Tibial nerve (tissue), 4 donors: ENCODE measurements around the gene TMEM158. TPM values are rescaled to one million over a fixed set of nuclear protein-coding genes. Genes with fewer than 3 reads are reported as not detected.

ENCODE experiments used
- DNase-seq, 2 donors: peaks; one replicate each; pipeline ENCODE4 v3.0.0-alpha.2; 2019; ENCODE audit warnings: low spot score in 2 of 2
- H3K27ac ChIP-seq, 4 donors: fragments of 200-600 bp; sonication (generic) in 3 of 4; one replicate each; pipeline ENCODE4 v1.5.1; 2017 to 2019; ENCODE audit warnings: mild to moderate bottlenecking in 1 of 4
- H3K27me3 ChIP-seq, 2 donors: fragments of 200-600 bp; sonication (generic) in 1 of 2; one replicate each; pipeline versions ENCODE4 v1.5.1 to v1.6.0; 2017 to 2019
- H3K36me3 ChIP-seq, 3 donors: fragments of 200-600 bp; sonication (generic); one replicate each; pipeline ENCODE4 v1.5.1; 2018 to 2019
- H3K4me1 ChIP-seq, 4 donors: fragments of 200-600 bp; sonication (generic) in 3 of 4; one replicate each; pipeline ENCODE4 v1.5.1; 2017 to 2019
- H3K4me3 ChIP-seq, 4 donors: fragments of 200-600 bp; sonication (generic) in 3 of 4; one replicate each; pipeline ENCODE4 v1.5.1; 2017 to 2019; ENCODE audit warnings: mild to moderate bottlenecking in 1 of 4, moderate library complexity in 1 of 4
- H3K9me3 ChIP-seq, 4 donors: fragments of 200-600 bp; sonication (generic) in 3 of 4; one replicate each; pipeline ENCODE4 v1.5.1; 2017 to 2019
- CTCF ChIP-seq, 5 experiments: fragments of 200-600 bp in 3 of 5; fragments of 450-650 bp in 2 of 5; sonication (generic) in 3 of 5; IDR thresholded peaks; one replicate each; pipeline ENCODE4 v1.5.1; 2016 to 2019; ENCODE audit warnings: antibody characterized with exemption in 5 of 5, mild to moderate bottlenecking in 3 of 5, moderate library complexity in 2 of 5
- EP300 ChIP-seq, 2 donors: sonication (generic); formaldehyde crosslinking; IDR thresholded peaks; one replicate each; pipeline ENCODE4 v1.6.1; 2017; ENCODE audit warnings: antibody characterized with exemption in 2 of 2, mild to moderate bottlenecking in 1 of 2
- POLR2A ChIP-seq, 2 donors: fragments of 450-650 bp; IDR thresholded peaks; one replicate each; pipeline ENCODE4 v1.6.1; 2017; ENCODE audit warnings: antibody characterized with exemption in 2 of 2, mild to moderate bottlenecking in 2 of 2, moderate library complexity in 2 of 2
- WGBS, 2 donors: methylation state at CpG; one replicate each; pipeline ENCODE4 v1.1.5; 2018; 5-methylcytosine and 5-hydroxymethylcytosine counted together
- total RNA-seq, 4 donors: library from RNA; depleted of rRNA; stranded (reverse); fragments of >200 nt; gene quantifications; one replicate each; pipeline ENCODE4 v1.1.0, GENCODE V29; 2016

The TMEM158 gene
- total RNA-seq, 4 donors from 2014 or later = 1.8 to 3.8 (median 2.7) TPM; not detected in 1

DNA sequence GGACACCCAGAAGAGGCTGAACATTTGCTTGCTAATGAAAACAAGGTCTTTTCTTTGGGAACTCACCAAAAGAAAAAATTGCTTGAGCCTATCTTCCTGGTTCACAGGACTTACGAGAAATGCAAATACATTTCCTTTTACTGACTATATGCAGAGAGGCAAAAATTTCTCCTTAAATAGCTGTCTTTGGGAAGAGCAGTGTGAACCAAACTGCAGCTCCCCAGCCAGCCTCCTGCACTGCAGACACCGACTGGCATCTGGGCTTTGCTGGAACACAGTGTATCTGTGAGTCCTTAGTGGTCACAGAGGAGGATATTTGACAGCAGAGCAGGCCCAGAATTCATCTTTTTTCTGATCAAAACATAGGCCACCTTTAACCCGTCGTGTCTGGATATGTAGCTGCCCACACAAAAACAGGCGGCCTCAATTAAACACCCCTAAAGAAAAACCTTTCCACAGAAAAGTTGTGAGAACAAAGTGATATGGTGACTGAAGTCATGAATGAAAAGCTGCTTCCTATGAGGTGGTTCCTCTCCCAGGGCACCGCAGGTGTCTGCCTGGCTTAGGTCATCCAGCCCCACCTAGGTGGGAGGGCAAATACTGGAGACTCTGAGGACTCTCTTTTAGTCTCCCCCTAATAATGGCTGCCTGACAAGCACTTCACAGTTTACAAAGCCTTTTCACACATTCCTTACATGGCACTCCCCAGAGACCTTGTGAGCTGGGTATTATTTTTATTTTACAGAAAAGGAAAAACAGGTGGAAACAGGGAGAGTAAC, 46.1 kb upstream of the TMEM158 start:
- H3K4me1 ChIP-seq = no peaks in the 10 kb centered on the region
- peaks cover 0 to 9% (median 0%) of the 10 kb centered on the region in 4 donors for H3K9me3 ChIP-seq
- WGBS, 2 donors = 72 to 76% methylated on average over 6 of the region's 6 CpGs
- no peak for TF ChIP-seq EP300 (IDR thresholded peaks at IDR 0.05)
- no peak for TF ChIP-seq POLR2A (IDR thresholded peaks at IDR 0.05)
- TF ChIP-seq CTCF (IDR thresholded peaks at IDR 0.05) = no peak
- no peak overlapping the region for H3K4me3 ChIP-seq
- H3K27ac ChIP-seq = no peak overlapping the region
- no peaks in the 10 kb centered on the region for H3K36me3 ChIP-seq
- H3K27me3 ChIP-seq = no peaks in the 10 kb centered on the region
- DNase-seq = no peak

DNA sequence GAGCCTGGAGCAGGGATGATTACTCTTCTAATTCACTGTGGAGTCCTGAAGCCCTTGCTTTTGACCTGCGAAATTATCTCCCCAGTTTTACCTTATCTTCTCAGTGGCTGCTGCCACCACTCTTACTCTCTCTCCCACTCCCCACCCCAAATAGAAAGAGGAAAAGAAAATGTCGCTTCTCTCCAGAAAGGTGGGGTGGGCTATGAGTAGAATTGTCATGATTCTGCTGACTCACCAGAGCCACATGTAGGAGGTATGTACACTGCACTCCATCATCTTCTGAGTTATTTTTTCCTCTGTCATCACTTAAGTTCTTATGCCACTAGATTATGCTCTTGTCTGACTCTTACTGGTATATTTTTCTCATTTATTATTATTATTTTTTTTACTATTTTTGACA, 43.9 kb upstream of the TMEM158 start:
- no peak for DNase-seq
- Histone ChIP-seq H3K4me3 (no peak overlapping the region), H3K36me3 (no peaks in the 10 kb centered on the region), H3K9me3 (no peaks in the 10 kb centered on the region), H3K27me3 (no peaks in the 10 kb centered on the region), H3K4me1 (no peaks in the 10 kb centered on the region), H3K27ac (no peak overlapping the region)
- 86% methylated on average over 2 of the region's 2 CpGs for WGBS, 2 donors
- TF ChIP-seq POLR2A (IDR thresholded peaks at IDR 0.05) (no peak), EP300 (IDR thresholded peaks at IDR 0.05) (no peak), CTCF (IDR thresholded peaks at IDR 0.05) (no peak)

GRCh38 chr3:45267097-45267496, 41.0 kb upstream of the TMEM158 start:
- Histone ChIP-seq H3K9me3 (no peaks in the 10 kb centered on the region), H3K4me1 (no peaks in the 10 kb centered on the region), H3K27me3 (no peaks in the 10 kb centered on the region), H3K4me3 (no peak overlapping the region), H3K27ac (no peak overlapping the region), H3K36me3 (no peaks in the 10 kb centered on the region)
- no peak for DNase-seq
- 86 to 95% methylated on average over 2 of the region's 2 CpGs for WGBS, 2 donors
- TF ChIP-seq POLR2A (IDR thresholded peaks at IDR 0.05) (no peak), CTCF (IDR thresholded peaks at IDR 0.05) (no peak), EP300 (IDR thresholded peaks at IDR 0.05) (no peak)

- WGBS, 2 donors = 44 to 45% methylated on average over 6 of the region's 6 CpGs
These were observed 35.4 kb upstream of the TMEM158 start for GRCh38 chr3:45261333-45262110.

More at GRCh38 chr3:45261333-45262110, 35.4 kb upstream of the TMEM158 start:
- H3K27me3 ChIP-seq = no peaks in the 10 kb centered on the region
- H3K36me3 ChIP-seq = no peaks in the 10 kb centered on the region
- no peak for DNase-seq
- TF ChIP-seq EP300 (IDR thresholded peaks at IDR 0.05) (no peak), CTCF (IDR thresholded peaks at IDR 0.05) (no peak), POLR2A (IDR thresholded peaks at IDR 0.05) (no peak)
- H3K4me3 ChIP-seq = no peak overlapping the region
- no peak overlapping the region for H3K27ac ChIP-seq
- no peaks in the 10 kb centered on the region for H3K4me1 ChIP-seq
- no peaks in the 10 kb centered on the region for H3K9me3 ChIP-seq
